Astrocyte (in vitro differentiated cells and primary cell): ENCODE measurements around the gene SPATA9.
"Not testable (repeated sequence)": the region's sequence is repeated elsewhere in the genome, so short reads cannot be mapped to it uniquely, and the experiment has no call there.

Experiments used
- EZH2 ChIP-seq: IDR thresholded peaks from 2 replicates; pipeline ENCODE4 v1.6.1; 2012; ENCODE audit warnings: mild to moderate bottlenecking, low read length, inconsistent platforms; ENCODE audit not compliant: insufficient read depth
- TF ChIP-seq, protein P1 (sequence below): IDR thresholded peaks from 2 replicates; pipeline ENCODE4 v1.5.1; 2011; ENCODE audit warnings: low read depth, mild to moderate bottlenecking, inconsistent platforms, low read length, moderate library complexity; ENCODE audit not compliant: insufficient read depth

- TF ChIP-seq, protein P1, sequence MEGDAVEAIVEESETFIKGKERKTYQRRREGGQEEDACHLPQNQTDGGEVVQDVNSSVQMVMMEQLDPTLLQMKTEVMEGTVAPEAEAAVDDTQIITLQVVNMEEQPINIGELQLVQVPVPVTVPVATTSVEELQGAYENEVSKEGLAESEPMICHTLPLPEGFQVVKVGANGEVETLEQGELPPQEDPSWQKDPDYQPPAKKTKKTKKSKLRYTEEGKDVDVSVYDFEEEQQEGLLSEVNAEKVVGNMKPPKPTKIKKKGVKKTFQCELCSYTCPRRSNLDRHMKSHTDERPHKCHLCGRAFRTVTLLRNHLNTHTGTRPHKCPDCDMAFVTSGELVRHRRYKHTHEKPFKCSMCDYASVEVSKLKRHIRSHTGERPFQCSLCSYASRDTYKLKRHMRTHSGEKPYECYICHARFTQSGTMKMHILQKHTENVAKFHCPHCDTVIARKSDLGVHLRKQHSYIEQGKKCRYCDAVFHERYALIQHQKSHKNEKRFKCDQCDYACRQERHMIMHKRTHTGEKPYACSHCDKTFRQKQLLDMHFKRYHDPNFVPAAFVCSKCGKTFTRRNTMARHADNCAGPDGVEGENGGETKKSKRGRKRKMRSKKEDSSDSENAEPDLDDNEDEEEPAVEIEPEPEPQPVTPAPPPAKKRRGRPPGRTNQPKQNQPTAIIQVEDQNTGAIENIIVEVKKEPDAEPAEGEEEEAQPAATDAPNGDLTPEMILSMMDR: not testable (repeated sequence)
- not testable (repeated sequence) for TF ChIP-seq EZH2
Measured at GRCh38 chr5:95710651-95711500, 28.1 kb upstream of the SPATA9 start.
